DOHH2 (cell line): Measurements from ENCODE around the gene GRM4.

Experiments used
- CTCF ChIP-seq: fragments of 200-600 bp; sonication (generic); IDR thresholded peaks from one replicate; pipeline ENCODE4 v1.5.1; 2014; ENCODE audit warnings: antibody characterized with exemption, mild to moderate bottlenecking, low read depth, low read length; ENCODE audit not compliant: poor library complexity, severe bottlenecking
- EZH2phosphoT487 ChIP-seq: fragments of 200-600 bp; sonication (generic); IDR thresholded peaks from 2 replicates; pipeline ENCODE4 v1.6.1; 2017; ENCODE audit warnings: borderline replicate concordance, mild to moderate bottlenecking, antibody characterized with exemption, low read length, moderate library complexity, mixed read lengths

- TF ChIP-seq CTCF (no peak), EZH2phosphoT487 (no peak)
These were observed 145.6 kb downstream of the GRM4 start for GRCh38 chr6:34000281-34000680.
